HepG2 (cell line): ENCODE results near the gene TNFSF13. TPM values are rescaled to one million over a fixed set of nuclear protein-coding genes. Genes with fewer than 3 reads are reported as not detected.
A peak's percentile ranks its signal among the peaks of the same experiment; 100 is the strongest.

Experiments
- ATAC-seq: fragments of 200-7000 bp; cut with Tn5 transposase; 3 replicates; pipeline ENCODE4 v1.9.1; 2020; ENCODE audit warnings: mild to moderate bottlenecking, moderate library complexity
- BruUV-seq: library from RNA; stranded (reverse); fragments of 400-500 nt; replicated peaks from 2 replicates; lab custom pipeline; 2021; lab: Mats Ljungman, UMichigan
- CTCF ChIA-PET: fragments of 300-600 bp; formaldehyde crosslinking; extraction: SDS; loops from one replicate; lab custom pipeline; 2021; ENCODE audit warnings: low total read pairs, inconsistent platforms, low intra/inter-chr PET ratio; lab: Yijun Ruan, JAX
- POLR2A ChIA-PET: fragments of 350-600 bp; sonication (Branson Sonifier 250); formaldehyde crosslinking; loops from one replicate; lab custom pipeline; 2020; ENCODE audit warnings: antibody characterized with exemption, inconsistent platforms; lab: Yijun Ruan, JAX
- DNase-seq: peaks from one replicate; pipeline ENCODE4 v3.0.0-alpha.2; 2015; ENCODE audit warnings: low spot score
- FAIRE-seq: peaks from 3 replicates; lab custom pipeline; 2011; peaks lifted over from hg19 to GRCh38; lab: Jason Lieb, UNC
- H2AFZ ChIP-seq: one replicate; pipeline ENCODE4 v1.6.1; 2011; ENCODE audit warnings: low read length, inconsistent platforms
- H3K27ac ChIP-seq: fragments of 300-600 bp; 3 replicates; pipeline ENCODE4 v1.8.0; 2011; ENCODE audit warnings: mixed run types, mild to moderate bottlenecking, mixed read lengths, low read length, inconsistent platforms; ENCODE audit not compliant: insufficient read depth; ENCODE audit errors: extremely low read length
- H3K27me3 ChIP-seq, 2 experiments: fragments of 200-600 bp in 1 of 2; 2 replicates in 1 of 2; 3 replicates in 1 of 2; pipeline versions ENCODE4 v1.6.0 to v1.8.0; 2011; ENCODE audit warnings: low read length in 2 of 2, mild to moderate bottlenecking in 2 of 2, moderate library complexity in 2 of 2, inconsistent platforms in 1 of 2; ENCODE audit not compliant: insufficient read depth in 2 of 2, control insufficient read depth in 1 of 2
- H3K36me3 ChIP-seq, 2 experiments: fragments of 200-600 bp in 1 of 2; replicated peaks in 1 of 2; 2 replicates in 1 of 2; 3 replicates in 1 of 2; pipeline versions ENCODE4 v1.5.1 to v1.8.0; 2011; ENCODE audit warnings: low read length in 2 of 2, inconsistent platforms in 1 of 2; ENCODE audit not compliant: insufficient read depth in 2 of 2, control insufficient read depth in 1 of 2
- H3K4me1 ChIP-seq: 2 replicates; pipeline ENCODE4 v1.5.1; 2012; ENCODE audit warnings: low read length, inconsistent platforms; ENCODE audit not compliant: insufficient read depth
- H3K4me2 ChIP-seq: 2 replicates; pipeline ENCODE4 v1.6.0; 2011; ENCODE audit warnings: low read depth, low read length, inconsistent platforms
- H3K4me3 ChIP-seq, 3 experiments: fragments of 200-600 bp in 1 of 3; sonication (generic), shearing (Covaris generic) in 1 of 3; replicated peaks in 1 of 3; 2 replicates each; pipeline ENCODE4 v1.5.1; 2011 to 2016; ENCODE audit warnings: low read length in 3 of 3, inconsistent platforms in 2 of 3, low read depth in 2 of 3, mild to moderate bottlenecking in 2 of 3, control low read depth in 1 of 3, mixed read lengths in 1 of 3; ENCODE audit not compliant: insufficient read depth in 1 of 3
- H3K79me2 ChIP-seq: one replicate; pipeline ENCODE4 v1.6.1; 2011; ENCODE audit warnings: low read length, inconsistent platforms; ENCODE audit not compliant: insufficient read depth
- H3K9ac ChIP-seq: 2 replicates; pipeline ENCODE4 v1.6.0; 2011; ENCODE audit warnings: mild to moderate bottlenecking, low read depth, low read length, inconsistent platforms; ENCODE audit not compliant: insufficient read depth
- H3K9me3 ChIP-seq: 2 replicates; pipeline ENCODE4 v1.5.1; 2012; ENCODE audit warnings: mild to moderate bottlenecking, low read length
- H4K20me1 ChIP-seq: 2 replicates; pipeline ENCODE4 v1.6.0; 2011; ENCODE audit warnings: inconsistent platforms, mild to moderate bottlenecking, low read length, moderate library complexity; ENCODE audit not compliant: insufficient read depth
- CCDC6 ChIP-seq: sonication (generic); formaldehyde crosslinking; IDR thresholded peaks from 2 replicates; pipeline ENCODE4 v1.8.1; 2022; ENCODE audit warnings: mild to moderate bottlenecking, missing genetic modification reagents, moderate library complexity
- JUND ChIP-seq: sonication (generic); formaldehyde crosslinking; IDR thresholded peaks from 2 replicates; pipeline ENCODE4 v1.8.0; 2022; ENCODE audit warnings: mild to moderate bottlenecking, missing genetic modification reagents
- KAT8 ChIP-seq: IDR thresholded peaks from 2 replicates; pipeline ENCODE4 v1.6.1; 2016; ENCODE audit warnings: missing genetic modification reagents, missing compliant biosample characterization
- NCOA1 ChIP-seq: sonication (generic); formaldehyde crosslinking; IDR thresholded peaks from 2 replicates; pipeline ENCODE4 v1.9.0; 2021; ENCODE audit warnings: missing genetic modification reagents
- RERE ChIP-seq: IDR thresholded peaks from 2 replicates; pipeline ENCODE4 v1.6.1; 2016; ENCODE audit warnings: low read depth, missing genetic modification reagents, missing compliant biosample characterization
- SAP130 ChIP-seq: IDR thresholded peaks from 2 replicates; pipeline ENCODE4 v1.6.1; 2016; ENCODE audit warnings: low read depth
- SP2 ChIP-seq: sonication (generic); formaldehyde crosslinking; IDR thresholded peaks from 2 replicates; pipeline ENCODE4 v1.5.1; 2020; ENCODE audit warnings: mild to moderate bottlenecking, missing genetic modification reagents
- SRY ChIP-seq: sonication (generic); formaldehyde crosslinking; IDR thresholded peaks from 2 replicates; pipeline ENCODE4 v1.8.0; 2022; ENCODE audit warnings: mild to moderate bottlenecking, missing genetic modification reagents
- U2AF1 ChIP-seq: fragments of 200-400 bp; formaldehyde crosslinking; optimal IDR thresholded peaks from 2 replicates; pipeline ENCODE3; 2017; ENCODE audit warnings: mild to moderate bottlenecking, low read depth, low read length
- ZNF253 ChIP-seq: sonication (generic); formaldehyde crosslinking; IDR thresholded peaks from 2 replicates; pipeline ENCODE4 v1.8.0; 2022; ENCODE audit warnings: mild to moderate bottlenecking, missing genetic modification reagents, borderline replicate concordance
- ZNF7 ChIP-seq: IDR thresholded peaks from 2 replicates; pipeline ENCODE4 v1.6.1; 2016; ENCODE audit warnings: missing biosample characterization, missing genetic modification reagents
- WGBS: methylation state at CpG from one replicate; pipeline ENCODE4 v1.1.6; 2017; ENCODE audit warnings: low lambda C conversion rate; 5-methylcytosine and 5-hydroxymethylcytosine counted together
- in situ Hi-C: cut with HindIII; loops from 2 replicates; pipeline ENCODE4 v1.10.0; 2017; ENCODE audit warnings: low pct_unique_long_range_greater_than_20kb; ENCODE audit not compliant: extremely low pct_ligation_motif_present
- intact Hi-C: fragments of 100-400 bp; cut with micrococcal nuclease; formaldehyde crosslinking; loops from one replicate; pipeline ENCODE4 v1.10.0; 2022; ENCODE audit not compliant: unreplicated experiment
- polyA plus RNA-seq, 8 experiments: library from polyadenylated mRNA; depleted of rRNA in 3 of 8; stranded (reverse) in 7 of 8; unstranded in 1 of 8; fragments of >200 nt; fragmentation: Illumina TruSeq in 4 of 8; extraction: Trizol in 4 of 8; gene quantifications; 2 replicates each; pipeline versions ENCODE4 v1.2.1 to v1.2.3, GENCODE V29; 2011 to 2016; ENCODE audit warnings: low read depth in 4 of 8, missing spikeins in 1 of 8, mixed read lengths in 1 of 8; ENCODE audit not compliant: insufficient read depth in 1 of 8
- total RNA-seq, 5 experiments: library from RNA; depleted of rRNA; stranded (reverse); fragments of >200 nt; fragmentation: Illumina TruSeq; extraction: Trizol; gene quantifications; 2 replicates each; pipeline ENCODE4 v1.2.3, GENCODE V29; 2016; ENCODE audit warnings: low read depth in 1 of 5
- TF ChIP-seq, protein P1 (sequence below): sonication (generic); formaldehyde crosslinking; IDR thresholded peaks from 2 replicates; pipeline ENCODE4 v1.5.0; 2020; ENCODE audit warnings: mild to moderate bottlenecking, missing genetic modification reagents

Gene TNFSF13
- total and polyA plus RNA-seq, 2 of the 13 experiments (the other 11 are each of a cell fraction or from before 2014, with no cell fraction given), result 2.5 to 3.3 TPM

- no peak for TF ChIP-seq JUND (CRISPR knock-in tag)
These were observed 1.9 kb downstream of the TNFSF13 start (continued) for GRCh38 chr17:7560172-7561027.

DNA sequence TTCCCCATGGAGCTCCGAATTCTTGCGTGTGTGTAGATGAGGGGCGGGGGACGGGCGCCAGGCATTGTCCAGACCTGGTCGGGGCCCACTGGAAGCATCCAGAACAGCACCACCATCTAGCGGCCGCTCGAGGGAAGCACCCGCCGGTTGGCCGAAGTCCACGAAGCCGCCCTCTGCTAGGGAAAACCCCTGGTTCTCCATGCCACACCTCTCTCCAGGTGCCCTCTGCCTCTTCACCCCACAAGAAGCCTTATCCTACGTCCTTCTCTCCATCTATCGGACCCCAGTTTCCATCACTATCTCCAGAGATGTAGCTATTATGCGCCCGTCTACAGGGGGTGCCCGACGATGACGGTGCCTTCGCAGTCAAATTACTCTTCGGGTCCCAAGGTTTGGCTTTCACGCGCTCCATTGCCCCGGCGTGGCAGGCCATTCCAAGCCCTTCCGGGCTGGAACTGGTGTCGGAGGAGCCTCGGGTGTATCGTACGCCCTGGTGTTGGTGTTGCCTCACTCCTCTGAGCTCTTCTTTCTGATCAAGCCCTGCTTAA is 2.6 kb downstream of the TNFSF13 start:
- peak; percentile 54 for FAIRE-seq
- intact Hi-C loops, result loop anchor here (1.0 to 10.0 kb wide), 3 partner anchors 38 to 206 kb away; partner anchors contain the start of genes KCTD11 and TMEM95
- H3K9ac ChIP-seq, result peak overlapping the region; percentile 91
- H3K4me3 ChIP-seq, result peak overlapping the region; percentile 90 to 94 (median 92)
- WGBS, result under 1% methylated on average over 32 of the region's 32 CpGs
- ChIA-PET POLR2A (interaction anchor here (0.5 to 4.8 kb wide), 20 partner anchors 9 to 232 kb away, joined by 3 to 33 read pairs (median 7); partner anchors contain the start of genes CD68, MPDU1, NEURL4 and POLR2A), CTCF (interaction anchor here (0.6 to 3.3 kb wide), 3 partner anchors 37 to 120 kb away, joined by 3 to 43 read pairs (median 27); no protein-coding TSS in a partner anchor)
- peak overlapping the region; percentile 69 for H2AFZ ChIP-seq
- BruUV-seq, result TSS peak; percentile 77
- H3K27ac ChIP-seq, result peak overlapping the region; percentile 75
- H3K9me3 ChIP-seq, result no peaks in the 10 kb centered on the region
- peak; percentile 77 for ATAC-seq
- H4K20me1 ChIP-seq, result no peaks in the 10 kb centered on the region
- in situ Hi-C loops, result no loop called here
- H3K4me2 ChIP-seq, result peak overlapping the region; percentile 91
- peaks cover 67% of the 10 kb centered on the region for H3K4me1 ChIP-seq
- DNase-seq, result peak; percentile 77
- peaks cover 27% of the 10 kb centered on the region for H3K79me2 ChIP-seq
- peaks cover 10 to 22% of the 10 kb centered on the region in 2 experiments for H3K36me3 ChIP-seq
- no peaks in the 10 kb centered on the region; a peak in 1 of 5 replicates for H3K27me3 ChIP-seq
- TF ChIP-seq JUND (CRISPR knock-in tag), result no peak
- TF ChIP-seq SRY, result no peak; the same call in 1 of the 2 replicates
- TF ChIP-seq CCDC6 (CRISPR knock-in tag), result peak; percentile 24; the same call in 1 of the 2 replicates
- TF ChIP-seq RERE (CRISPR knock-in tag), result no peak
- peak; percentile 81; the same call in 1 of the 2 replicates for TF ChIP-seq NCOA1 (CRISPR knock-in tag)
- TF ChIP-seq, protein P1, sequence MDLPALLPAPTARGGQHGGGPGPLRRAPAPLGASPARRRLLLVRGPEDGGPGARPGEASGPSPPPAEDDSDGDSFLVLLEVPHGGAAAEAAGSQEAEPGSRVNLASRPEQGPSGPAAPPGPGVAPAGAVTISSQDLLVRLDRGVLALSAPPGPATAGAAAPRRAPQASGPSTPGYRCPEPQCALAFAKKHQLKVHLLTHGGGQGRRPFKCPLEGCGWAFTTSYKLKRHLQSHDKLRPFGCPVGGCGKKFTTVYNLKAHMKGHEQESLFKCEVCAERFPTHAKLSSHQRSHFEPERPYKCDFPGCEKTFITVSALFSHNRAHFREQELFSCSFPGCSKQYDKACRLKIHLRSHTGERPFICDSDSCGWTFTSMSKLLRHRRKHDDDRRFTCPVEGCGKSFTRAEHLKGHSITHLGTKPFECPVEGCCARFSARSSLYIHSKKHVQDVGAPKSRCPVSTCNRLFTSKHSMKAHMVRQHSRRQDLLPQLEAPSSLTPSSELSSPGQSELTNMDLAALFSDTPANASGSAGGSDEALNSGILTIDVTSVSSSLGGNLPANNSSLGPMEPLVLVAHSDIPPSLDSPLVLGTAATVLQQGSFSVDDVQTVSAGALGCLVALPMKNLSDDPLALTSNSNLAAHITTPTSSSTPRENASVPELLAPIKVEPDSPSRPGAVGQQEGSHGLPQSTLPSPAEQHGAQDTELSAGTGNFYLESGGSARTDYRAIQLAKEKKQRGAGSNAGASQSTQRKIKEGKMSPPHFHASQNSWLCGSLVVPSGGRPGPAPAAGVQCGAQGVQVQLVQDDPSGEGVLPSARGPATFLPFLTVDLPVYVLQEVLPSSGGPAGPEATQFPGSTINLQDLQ (CRISPR knock-in tag), result 0 out of 2 replicates have a peak, but pooled peaks have one; percentile 22
- TF ChIP-seq SAP130 (CRISPR knock-in tag), result 0 out of 2 replicates have a peak, but pooled peaks have one; percentile 15
- TF ChIP-seq KAT8 (CRISPR knock-in tag), result no peak
- TF ChIP-seq ZNF7 (CRISPR knock-in tag), result no peak
- no peak for TF ChIP-seq ZNF253 (CRISPR knock-in tag)
- TF ChIP-seq U2AF1, result no peak
- TF ChIP-seq SP2 (CRISPR knock-in tag), result peak; percentile 22
